GM18502 (cell line): ENCODE data around the gene HHAT.

ENCODE experiments used
- ATAC-seq: cut with Tn5 transposase; IDR thresholded peaks from one replicate; pipeline ENCODE4 v1.9.1; 2021; ENCODE audit warnings: mild to moderate bottlenecking; ENCODE audit not compliant: unreplicated experiment, poor library complexity

HHAT gene

GRCh38 chr1:210525716-210526454 is 197.2 kb downstream of the HHAT start:
- no peak for ATAC-seq

DNA sequence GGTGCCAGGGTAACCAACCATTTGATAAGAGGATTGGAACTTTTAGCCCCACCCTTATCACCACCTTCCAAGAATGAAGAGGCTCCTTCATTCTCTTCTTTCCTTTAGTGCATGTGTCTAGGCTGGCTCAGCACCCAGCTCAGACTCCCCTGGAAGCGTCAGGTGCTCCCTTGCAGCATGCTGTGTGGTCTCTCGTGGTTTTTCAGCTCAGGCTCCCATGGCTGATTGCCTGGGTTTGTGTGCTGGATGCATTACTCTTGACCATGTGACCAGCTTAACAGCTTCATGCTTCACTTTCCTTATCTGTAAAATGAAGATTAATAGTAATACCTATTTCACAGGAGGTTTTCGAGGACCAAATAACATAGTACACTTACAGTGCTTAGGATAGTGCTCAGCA is 198.4 kb downstream of the HHAT start:
- ATAC-seq, result no peak

DNA sequence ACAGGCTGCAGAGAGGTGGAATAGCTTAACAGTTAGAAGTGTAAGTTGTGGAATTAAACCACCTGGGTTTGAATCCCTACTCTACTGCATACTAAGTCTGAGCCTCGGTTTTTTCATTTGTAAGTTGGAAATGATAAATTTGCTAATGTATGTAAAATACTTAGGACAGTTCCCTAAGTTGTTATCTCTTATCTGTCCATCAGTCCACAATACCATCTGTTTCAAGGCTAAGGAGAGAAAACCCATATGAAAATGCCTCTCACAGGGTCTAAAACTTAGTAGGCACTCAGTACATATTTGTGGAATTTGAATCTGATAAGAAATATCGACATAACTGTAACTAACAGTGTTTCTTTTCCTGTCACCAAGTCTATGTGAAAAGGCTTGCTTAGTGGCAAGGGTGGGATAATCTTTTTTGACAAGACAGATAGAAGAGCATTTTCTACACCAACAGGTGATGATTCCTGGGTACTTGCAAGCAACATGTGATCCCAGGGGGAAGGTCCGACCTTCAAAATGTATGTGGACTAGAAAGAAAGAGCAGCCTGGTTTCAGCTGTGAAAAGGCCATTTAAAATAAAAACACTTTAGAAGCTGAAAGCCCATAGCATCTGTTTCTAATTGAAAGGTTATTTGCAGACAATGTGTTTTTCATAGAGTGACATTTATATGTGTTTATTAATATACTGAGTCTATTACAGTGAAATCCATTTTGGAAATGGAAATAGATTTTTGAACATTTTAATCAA is 202.9 kb downstream of the HHAT start:
- no peak for ATAC-seq

GRCh38 chr1:210532223-210532598 is 203.5 kb downstream of the HHAT start:
- ATAC-seq, result no peak

- no peak for ATAC-seq
Measured at GRCh38 chr1:210535761-210536160, 207.1 kb downstream of the HHAT start.

GRCh38 chr1:210536254-210536961 is 207.7 kb downstream of the HHAT start:
- ATAC-seq, result no peak

DNA sequence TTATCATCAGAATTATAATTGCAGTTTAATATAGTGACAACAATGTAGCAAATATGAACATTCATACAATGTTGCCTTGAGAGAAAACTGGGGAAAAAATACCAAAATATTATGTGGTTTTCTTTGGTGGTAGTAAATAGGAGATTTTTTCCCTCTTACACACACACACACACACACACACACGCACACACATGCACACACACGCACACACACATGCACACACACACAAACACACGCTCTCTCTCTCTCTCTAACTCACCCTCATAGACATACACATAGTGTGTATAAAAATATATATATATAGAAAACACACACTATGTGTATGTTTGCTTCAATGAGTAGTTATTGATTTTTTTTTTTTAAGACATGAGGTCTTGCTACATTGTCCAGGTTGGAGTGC is 211.6 kb downstream of the HHAT start:
- ATAC-seq, result no peak

GRCh38 chr1:210541680-210542358 is 213.1 kb downstream of the HHAT start:
- no peak for ATAC-seq

- ATAC-seq, result no peak
Measured at GRCh38 chr1:210551899-210552298, 223.2 kb downstream of the HHAT start.

DNA sequence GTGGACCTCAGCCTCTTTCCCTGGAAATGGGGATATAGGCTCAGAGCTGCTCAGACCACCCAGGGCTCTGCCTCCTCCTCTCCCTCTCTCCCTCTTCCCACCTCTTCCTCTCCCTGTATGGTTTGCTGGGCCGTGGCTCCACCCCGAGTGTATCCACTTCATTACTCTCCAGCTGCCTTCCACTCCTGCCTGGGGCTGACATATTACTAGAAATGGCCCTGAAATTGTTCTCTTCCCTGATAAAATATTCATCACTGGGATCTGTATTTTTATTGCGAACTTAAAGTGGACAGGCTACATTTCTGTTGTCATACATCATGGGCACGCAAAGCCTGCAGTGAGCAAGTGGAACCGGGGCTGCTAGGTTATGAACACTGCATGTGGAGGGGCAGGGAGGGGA is 225.0 kb downstream of the HHAT start:
- ATAC-seq, result no peak

DNA sequence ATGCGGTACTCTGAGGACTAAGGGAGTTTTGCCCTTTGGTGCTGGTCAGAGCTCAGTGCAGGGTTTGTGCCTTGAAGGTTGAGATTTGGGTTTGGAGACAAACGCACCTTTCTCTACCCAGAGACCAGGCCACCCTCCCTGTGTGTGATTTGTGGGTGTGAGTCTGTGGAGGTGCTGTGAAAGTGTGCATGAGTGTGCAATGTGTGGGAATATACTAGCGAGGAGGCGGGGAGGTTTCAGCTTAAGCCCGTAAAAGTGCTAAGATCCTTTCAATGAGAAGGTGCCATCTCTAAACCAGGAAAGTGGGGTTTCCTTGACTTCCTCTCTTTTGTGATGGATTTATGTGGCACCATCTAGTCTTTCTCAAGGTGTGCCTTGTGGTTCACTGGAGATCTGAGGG is 225.7 kb downstream of the HHAT start:
- ATAC-seq, result no peak

GRCh38 chr1:210556475-210556874 is 227.8 kb downstream of the HHAT start:
- no peak for ATAC-seq

DNA sequence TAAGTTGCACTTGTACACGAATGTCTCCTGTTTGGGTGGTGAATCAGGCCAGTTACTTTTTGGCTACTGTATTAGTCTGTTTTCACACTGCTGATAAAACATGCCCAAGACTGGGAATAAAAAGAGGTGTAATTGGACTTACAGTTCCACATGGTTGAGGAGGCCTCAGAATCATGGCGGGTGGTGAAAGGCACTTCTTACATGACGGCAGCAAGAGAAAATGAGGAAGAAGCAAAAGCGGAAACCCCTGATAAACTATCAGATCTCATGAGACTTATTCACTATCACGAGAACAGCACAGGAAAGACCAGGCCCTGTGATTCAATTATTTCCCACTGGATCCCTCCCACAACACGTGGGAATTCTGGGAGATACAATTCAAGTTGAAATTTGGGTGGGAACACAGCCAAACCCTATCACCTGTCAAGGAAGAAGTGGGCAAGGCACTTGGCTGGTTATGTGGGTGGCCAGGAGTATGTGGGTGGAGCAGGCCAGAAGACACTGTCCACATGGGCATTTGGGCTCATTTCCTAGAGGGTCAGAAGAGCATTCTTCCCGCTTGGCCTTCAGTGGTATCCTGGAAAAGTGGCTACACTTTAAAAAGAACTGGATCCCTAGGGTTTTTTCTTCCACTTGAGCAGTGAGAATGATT is 228.8 kb downstream of the HHAT start:
- ATAC-seq, result no peak

- ATAC-seq, result no peak
Measured at GRCh38 chr1:210558302-210558701, 229.6 kb downstream of the HHAT start.

- ATAC-seq, result no peak
Measured at GRCh38 chr1:210565306-210565705, 236.6 kb downstream of the HHAT start.

GRCh38 chr1:210568631-210569030 is 239.9 kb downstream of the HHAT start:
- no peak for ATAC-seq

DNA sequence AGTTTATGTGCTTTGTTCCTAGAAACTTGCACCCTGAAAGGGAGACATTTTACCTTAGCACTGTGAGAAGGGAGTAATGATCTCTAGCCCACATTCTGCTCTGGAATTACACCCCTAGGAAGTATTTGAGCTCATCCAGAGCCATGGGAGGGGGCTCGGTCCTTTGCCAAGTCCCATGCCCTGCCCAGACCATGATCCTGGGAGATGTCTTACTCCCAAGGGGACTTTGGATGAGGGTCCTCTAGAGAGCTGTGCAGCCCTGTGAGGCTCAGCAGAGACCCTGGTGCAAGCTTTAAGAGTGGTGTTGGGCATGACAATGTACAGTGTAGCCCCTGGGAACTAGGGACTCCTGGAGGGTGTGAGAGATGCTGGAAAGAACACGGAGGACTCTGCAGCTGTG is 241.4 kb downstream of the HHAT start:
- ATAC-seq, result no peak

DNA sequence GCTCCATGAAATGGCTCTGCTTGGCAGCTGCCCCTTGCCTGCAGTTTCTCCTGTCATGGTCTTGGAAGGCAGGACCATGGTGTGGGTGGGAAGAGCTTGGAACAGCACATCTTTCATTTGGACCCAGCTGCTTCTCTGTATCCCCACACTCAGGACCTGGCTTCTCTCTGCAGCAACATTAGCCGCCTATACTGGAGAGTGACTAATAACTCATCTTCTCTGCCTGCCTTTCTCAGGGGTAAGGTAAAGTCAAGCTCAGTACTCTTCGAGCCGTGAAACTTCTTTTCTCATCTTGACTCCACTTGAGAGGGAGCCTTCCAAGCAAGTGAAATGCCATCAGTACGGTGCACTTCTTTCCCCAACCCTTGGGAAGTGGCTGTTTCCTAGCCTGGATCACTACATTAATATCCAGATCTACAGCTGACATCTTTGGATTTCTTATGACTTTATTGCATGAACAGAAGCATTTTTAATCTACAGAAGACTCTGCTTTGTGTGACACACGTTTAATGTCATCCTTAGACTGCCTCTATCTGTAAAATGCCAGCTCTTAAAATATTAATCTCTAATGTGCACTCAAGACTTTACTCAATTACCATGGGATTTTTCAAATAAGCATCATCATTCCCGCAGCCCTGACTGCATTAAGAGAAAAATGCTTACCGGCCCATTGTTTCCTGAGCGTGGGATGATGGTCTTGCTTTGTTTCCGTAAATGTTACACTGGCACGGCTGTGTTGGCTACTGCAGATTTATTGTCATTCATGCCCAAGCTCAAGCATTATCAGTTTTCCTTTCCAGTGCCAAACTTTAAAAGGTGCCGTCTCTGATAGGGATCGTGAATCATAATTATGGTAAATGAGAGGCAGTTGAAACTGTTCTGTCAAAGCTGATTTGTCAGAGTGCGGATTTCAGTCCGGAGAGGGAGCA is 242.9 kb downstream of the HHAT start:
- no peak for ATAC-seq

DNA sequence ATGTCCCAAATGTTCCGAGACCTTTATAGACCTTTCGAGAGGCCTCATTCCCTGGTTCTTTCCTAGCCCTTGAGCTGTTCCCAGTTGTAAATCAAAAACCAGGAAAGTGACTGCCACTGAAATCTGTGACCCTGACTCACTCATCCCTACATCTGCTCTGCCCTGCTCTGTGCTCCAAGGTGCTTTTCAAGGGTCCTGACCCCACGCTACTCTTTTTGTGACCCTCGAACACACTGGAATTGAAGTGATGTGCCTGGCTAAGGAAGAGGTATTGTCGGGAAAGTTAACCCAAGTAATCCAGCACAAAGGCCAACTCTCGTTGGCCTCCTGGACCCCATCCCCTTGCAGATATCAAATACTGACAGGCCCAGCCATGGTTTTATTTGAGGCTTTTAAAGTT is 244.4 kb downstream of the HHAT start:
- ATAC-seq, result no peak
